HK-2 (cell line): ENCODE results near the gene MYLK.
A peak's percentile ranks its signal among the peaks of the same experiment; 100 is the strongest.

Source experiments
- DNase-seq: peaks from one replicate; pipeline ENCODE4 v3.0.0-alpha.2; 2018; ENCODE audit not compliant: unreplicated experiment

The MYLK gene

DNA sequence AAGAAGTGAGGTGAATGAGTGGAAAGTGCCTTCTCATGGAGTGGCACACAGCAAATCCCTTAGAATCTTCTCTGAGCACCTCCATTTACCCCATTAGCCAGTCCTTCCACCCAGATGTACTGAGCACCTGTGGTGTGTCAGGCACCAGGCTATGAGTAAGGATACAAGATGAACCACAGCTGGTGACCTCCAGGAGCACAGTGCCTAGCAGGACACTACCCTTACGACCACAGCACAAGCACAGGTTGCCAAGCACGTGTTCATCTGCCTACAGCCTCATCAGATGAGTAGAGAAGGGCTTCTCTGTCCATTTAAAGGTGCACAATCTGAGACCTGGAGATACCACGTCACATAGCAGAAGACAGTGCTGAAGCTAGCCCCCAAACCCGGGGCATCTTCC lies 6.2 kb downstream of the MYLK start:
- DNase-seq = no peak

- DNase-seq = no peak
These were observed 6.7 kb downstream of the MYLK start for GRCh38 chr3:123877466-123877865.

DNA sequence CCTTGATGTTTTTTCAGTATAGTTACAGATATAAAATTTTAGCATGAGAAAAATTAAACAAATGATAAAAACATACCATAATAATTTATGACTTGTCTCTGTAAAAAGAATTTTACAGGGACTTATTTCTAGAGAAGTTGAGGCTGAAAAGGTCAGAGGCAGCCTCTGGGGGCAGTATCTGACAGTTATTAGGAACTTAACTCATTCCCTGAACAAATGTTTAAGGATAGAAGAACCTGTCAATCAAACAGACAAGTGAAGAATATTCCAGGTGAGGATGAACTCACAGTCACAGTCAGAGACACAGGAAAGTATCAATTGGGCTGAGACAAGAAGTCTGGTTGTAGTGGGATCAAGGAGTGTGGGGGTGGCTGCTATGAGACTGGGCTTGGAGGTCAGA lies 7.3 kb downstream of the MYLK start:
- no peak for DNase-seq

- no peak for DNase-seq
These were observed 11.5 kb downstream of the MYLK start for GRCh38 chr3:123872621-123873020.

DNA sequence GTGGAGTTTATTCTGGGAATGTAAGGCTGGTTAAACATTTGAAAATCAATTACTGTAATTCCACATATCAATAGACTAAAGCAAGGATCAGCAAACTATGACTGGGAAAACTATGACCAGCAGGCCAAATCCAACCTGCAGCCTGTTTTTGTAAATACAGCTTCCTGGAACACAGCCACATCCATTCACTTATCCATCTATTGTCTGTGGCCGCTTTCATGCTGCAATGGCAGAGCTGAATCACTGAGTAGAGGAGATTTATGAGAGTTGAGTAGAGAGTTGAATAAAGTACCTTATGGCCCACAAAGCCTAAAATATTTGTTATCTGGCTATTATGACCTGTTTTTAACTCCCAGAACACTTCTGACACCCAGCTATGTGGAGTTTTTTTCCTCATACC lies 12.2 kb downstream of the MYLK start:
- DNase-seq = no peak

DNA sequence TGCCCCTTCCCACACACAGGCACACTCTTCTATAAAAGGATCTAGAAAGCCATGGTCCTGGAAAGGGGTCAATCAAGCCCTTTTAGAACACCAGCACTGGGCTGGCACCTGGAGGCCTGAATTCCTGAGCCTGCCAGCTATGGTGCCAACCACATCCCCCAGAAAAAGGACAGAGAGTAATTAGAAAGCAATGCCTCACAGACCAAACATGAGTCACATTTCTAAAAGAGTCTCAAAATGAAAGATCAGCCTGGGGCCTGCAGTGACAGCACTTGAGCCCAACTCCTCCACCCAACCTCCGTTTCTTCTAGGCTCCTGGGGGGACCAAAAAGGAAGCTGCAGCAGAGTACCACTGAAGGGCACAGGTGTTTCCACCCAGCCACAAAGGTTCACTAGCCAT lies 14.1 kb downstream of the MYLK start:
- peak; percentile 28 for DNase-seq

DNA sequence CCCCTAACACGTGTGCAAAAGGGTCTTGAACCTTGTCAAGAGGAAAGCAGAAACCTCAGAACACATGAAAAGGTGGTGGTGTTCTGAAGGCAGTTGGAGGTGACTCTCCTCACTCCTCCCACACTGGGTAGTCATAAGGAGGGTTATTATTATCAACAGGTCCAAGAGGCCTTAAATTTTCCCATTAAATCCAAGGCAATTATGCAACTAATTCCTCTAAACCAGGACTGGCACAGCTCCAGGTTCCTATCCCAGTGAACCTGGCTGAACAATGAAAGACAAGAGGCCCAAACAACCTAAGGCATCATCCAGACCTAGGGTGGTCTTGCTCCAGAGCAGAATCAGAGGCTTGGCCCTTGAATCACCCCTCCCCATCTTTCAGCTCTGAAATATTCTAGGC lies 15.0 kb downstream of the MYLK start:
- no peak for DNase-seq

DNA sequence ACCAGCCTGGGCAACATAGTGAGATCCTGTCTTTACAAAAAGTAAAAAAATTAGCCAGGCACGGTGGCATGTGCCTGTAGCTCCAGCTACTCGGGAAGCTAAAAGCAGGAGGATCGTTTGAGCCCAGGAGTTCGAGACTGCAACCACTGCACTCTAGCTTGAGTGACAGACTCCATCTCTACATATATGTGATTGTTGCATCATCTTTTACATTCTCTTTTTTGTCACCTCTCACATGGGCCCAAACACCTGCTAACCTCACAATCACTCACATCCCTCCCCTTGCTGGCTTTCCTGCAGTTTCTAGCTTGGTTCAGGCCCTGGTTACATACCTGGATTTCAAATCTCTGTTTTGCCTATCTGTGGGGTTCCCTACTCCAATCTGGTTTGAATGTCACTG lies 19.4 kb downstream of the MYLK start:
- DNase-seq = no peak

GRCh38 chr3:123862152-123862551 lies 22.0 kb downstream of the MYLK start:
- DNase-seq = no peak

DNA sequence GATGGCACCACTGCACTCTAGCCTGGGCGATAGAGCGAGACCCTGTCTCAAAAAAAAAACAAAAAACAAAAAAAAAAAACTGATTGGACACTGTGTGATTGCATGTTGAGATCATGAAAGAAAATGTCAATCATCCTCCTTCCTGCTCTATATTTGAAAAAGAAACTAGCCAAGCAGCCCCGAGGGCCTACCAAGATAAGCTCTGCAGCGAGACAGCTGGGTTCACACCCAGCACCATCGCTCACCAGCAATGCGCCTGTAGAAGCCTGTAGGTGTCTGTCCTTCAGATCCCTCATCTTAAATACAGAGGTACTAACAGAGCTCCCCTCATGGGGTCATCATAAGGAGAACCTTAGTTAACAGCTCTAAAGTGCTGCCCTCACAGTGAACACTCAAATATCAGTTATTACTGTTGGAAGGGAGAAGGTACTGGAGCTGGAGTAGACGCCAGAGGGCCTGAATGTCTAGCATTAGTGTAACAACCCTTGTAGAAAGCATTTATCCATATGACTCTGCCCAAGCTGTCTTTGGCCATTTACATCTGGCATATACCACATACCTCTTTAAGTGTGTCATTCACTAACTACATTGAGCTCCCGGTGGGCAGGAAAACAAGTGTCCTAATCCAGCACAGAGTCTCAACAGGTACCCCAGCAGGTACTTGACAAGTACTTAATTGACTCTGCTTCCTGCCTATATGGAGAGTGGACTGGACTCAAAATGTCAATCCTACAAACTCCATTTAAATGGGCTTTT lies 22.9 kb downstream of the MYLK start:
- no peak for DNase-seq

DNA sequence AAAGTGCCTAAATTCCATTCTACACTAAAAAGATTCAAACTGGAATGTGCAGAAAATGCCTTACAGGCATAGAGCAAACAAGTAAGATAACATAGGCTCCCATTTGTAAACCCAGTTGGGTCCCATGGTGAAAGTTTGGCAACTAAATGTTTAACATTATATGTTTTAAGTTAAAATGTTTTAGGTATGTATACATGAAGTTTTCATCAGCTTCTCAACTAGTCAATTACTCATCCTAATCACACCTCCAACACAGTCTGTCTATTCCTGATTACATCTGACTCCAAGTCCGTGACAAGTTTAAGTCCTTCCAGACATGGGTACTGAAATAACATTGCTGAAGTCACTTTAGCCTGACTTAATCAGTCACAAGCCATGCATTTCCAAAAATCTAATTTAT lies 25.0 kb downstream of the MYLK start:
- DNase-seq = no peak

DNA sequence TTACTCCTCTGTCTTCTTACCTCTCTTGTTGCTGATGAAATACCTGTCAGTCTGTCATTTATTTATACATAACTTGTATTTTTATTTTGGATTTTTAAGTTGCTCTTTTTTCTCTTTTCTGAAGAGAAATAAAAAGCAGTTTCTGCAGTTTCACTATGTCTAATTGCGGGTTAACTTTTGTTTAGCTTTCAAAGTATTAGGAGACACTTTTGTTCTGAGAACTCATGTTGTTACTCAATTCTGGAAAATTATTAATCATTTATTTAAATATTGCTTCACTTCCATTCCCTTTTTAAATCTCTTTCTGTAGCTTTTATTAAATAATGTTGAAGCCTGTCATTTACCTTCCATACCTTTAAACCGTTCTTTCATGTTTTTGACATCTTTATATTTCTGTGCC lies 29.2 kb downstream of the MYLK start:
- DNase-seq = no peak

- no peak for DNase-seq
These were observed 30.3 kb downstream of the MYLK start for GRCh38 chr3:123853686-123854372.

DNA sequence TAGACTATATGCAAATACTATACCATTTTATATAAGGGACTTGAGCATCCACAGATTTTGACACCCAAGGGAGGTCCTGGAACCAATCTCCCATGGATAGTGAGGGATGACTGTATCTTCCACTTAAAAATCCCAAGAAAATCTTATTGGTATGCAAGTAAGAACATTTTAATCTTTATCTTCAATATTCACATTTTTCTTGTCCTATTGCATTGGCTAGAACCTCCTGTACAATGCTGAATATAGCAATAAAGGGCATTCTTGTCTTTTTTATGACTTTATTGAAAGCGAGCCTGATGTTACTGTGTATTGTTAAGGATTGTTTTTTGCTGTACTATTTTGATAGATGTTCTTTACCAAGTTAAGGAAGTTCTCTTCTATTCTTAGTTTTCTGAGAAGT lies 36.9 kb downstream of the MYLK start:
- DNase-seq = no peak

DNA sequence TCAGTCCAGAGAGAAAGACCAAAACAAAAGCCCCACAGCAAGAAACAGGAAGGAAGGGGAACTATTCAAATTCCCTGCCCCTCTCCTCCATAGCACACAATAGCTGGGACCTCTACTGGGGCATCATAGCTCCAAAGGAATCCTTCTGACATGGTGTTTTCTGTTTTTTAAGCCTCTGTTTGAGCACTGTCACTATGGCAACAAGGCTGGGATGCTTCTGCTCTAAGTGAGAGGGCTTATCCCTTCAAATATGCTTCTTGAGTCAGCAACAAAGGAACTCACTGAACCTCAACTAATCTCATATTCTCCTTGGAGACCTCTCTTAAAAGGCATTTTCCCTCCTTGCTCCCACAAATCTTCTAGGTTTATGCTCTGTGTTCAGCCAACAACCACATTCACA lies 40.5 kb downstream of the MYLK start:
- no peak for DNase-seq

- no peak for DNase-seq
These were observed 41.4 kb downstream of the MYLK start for GRCh38 chr3:123842711-123843110.

- no peak for DNase-seq
These were observed 42.5 kb downstream of the MYLK start for GRCh38 chr3:123841476-123842238.

GRCh38 chr3:123840961-123841360 lies 43.2 kb downstream of the MYLK start:
- no peak for DNase-seq

DNA sequence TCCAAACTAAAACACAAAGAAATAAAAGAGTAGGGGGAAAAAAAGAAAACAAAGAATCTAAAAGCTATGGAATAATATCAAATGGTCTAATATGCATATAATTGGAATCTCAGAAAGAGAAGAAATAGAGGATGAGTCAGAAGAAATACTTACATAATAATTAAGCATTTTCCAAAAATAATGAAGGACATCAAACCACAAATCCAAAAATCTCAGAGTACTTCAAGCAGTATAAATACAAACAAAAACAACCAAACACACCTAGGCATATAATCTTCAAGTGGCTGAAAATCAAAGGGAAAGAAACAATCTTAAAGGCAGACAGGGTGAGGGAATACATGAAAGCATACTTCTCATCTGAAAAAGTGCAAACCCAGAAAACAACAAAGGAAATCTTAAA lies 46.3 kb downstream of the MYLK start:
- DNase-seq = no peak

GRCh38 chr3:123834631-123835030 lies 49.5 kb downstream of the MYLK start:
- peak; percentile 66 for DNase-seq

GRCh38 chr3:123833398-123833785 lies 50.7 kb downstream of the MYLK start:
- DNase-seq = no peak

DNA sequence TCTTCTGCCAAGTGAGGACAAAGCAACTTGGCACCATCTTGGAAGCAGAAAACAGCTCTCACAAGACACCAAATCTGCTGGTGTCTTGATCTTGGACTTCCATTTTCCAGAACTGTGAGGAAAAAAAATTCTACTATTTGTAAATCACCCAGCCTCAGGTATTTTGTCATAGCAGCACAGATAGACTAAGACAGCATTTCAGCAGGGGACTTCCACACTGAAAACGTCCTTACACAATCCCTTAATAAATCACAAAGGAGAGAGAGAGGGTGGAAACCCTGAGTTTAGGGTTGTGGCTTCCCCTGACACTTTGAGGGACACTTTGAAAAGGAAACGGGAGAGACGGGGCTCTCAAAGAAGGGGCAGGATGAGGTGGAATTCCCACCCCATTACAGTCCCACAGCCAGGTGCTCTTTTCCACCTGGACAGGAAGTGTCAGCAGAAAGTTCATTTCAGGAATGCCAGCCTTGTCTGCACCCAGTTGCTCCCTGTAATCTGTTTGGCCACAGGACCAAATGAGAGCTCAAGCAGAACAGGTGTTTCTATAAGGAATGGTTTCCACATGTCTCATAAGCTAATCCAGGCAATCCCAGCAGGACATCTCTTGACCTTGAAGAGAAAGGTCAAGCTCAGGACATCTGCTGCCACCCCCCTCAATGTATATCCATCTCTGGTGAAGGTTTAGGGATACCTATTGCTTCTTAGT lies 51.3 kb downstream of the MYLK start:
- no peak for DNase-seq
